ENCODE data around the gene SMIM22.
A peak's percentile ranks its signal among the peaks of the same experiment; 100 is the strongest.

Gene SMIM22

GRCh38 chr16:4795181-4795827 lies at the start of gene SMIM22:
SMIM22 (plus strand) TSS chr16:4795369; CDS start chr16:4795735, 366 bp downstream.
- DNase-seq (ENCODE audit: low spot score) (no peak), FAIRE-seq (no peak)

- DNase-seq (ENCODE audit: low spot score) (no peak), FAIRE-seq (no peak)
Measured at GRCh38 chr16:4746215-4746614, 49.0 kb upstream of the SMIM22 start.

- no peak for FAIRE-seq
Measured at GRCh38 chr16:4746991-4747574, 48.1 kb upstream of the SMIM22 start.

GRCh38 chr16:4747906-4748681 lies 47.1 kb upstream of the SMIM22 start:
- DNase-seq (ENCODE audit: low spot score), result no peak
- no peak for FAIRE-seq

More at GRCh38 chr16:4746991-4747574, 48.1 kb upstream of the SMIM22 start:
- no peak for DNase-seq (ENCODE audit: low spot score)

GRCh38 chr16:4748682-4749411 lies 46.3 kb upstream of the SMIM22 start:
- DNase-seq (ENCODE audit: low spot score), result no peak
- no peak for FAIRE-seq

- FAIRE-seq, result no peak
- DNase-seq (ENCODE audit: low spot score), result no peak
Measured at GRCh38 chr16:4749700-4750257, 45.4 kb upstream of the SMIM22 start.

GRCh38 chr16:4750896-4751295 lies 44.3 kb upstream of the SMIM22 start:
- no peak for FAIRE-seq
- no peak for DNase-seq (ENCODE audit: low spot score)

GRCh38 chr16:4752351-4753100 lies 42.6 kb upstream of the SMIM22 start:
- FAIRE-seq (no peak), DNase-seq (ENCODE audit: low spot score) (no peak)

GRCh38 chr16:4753227-4753626 lies 41.9 kb upstream of the SMIM22 start:
- FAIRE-seq (no peak), DNase-seq (ENCODE audit: low spot score) (no peak)

- no peak for DNase-seq (ENCODE audit: low spot score)
- FAIRE-seq, result no peak
Measured at GRCh38 chr16:4754865-4755264, 40.3 kb upstream of the SMIM22 start.

GRCh38 chr16:4755687-4756086 lies 39.5 kb upstream of the SMIM22 start:
- FAIRE-seq (no peak), DNase-seq (ENCODE audit: low spot score) (no peak)

- FAIRE-seq, result peak; percentile 20
Measured at GRCh38 chr16:4760221-4760910, 34.8 kb upstream of the SMIM22 start.

GRCh38 chr16:4762205-4762604 lies 33.0 kb upstream of the SMIM22 start:
- FAIRE-seq (no peak), DNase-seq (ENCODE audit: low spot score) (no peak)

More at GRCh38 chr16:4760221-4760910, 34.8 kb upstream of the SMIM22 start:
- DNase-seq (ENCODE audit: low spot score), result no peak

GRCh38 chr16:4763791-4764190 lies 31.4 kb upstream of the SMIM22 start:
- no peak for FAIRE-seq

GRCh38 chr16:4765511-4766474 lies 29.4 kb upstream of the SMIM22 start:
- DNase-seq (ENCODE audit: low spot score), result no peak
- FAIRE-seq, result no peak

More at GRCh38 chr16:4763791-4764190, 31.4 kb upstream of the SMIM22 start:
- DNase-seq (ENCODE audit: low spot score), result no peak

GRCh38 chr16:4766875-4767628 lies 28.1 kb upstream of the SMIM22 start, which contains the start of gene ZNF500:
ZNF500 (minus strand) TSS chr16:4767162; CDS start chr16:4765978, 1,184 bp downstream.
- peak; percentile 97 for FAIRE-seq

GRCh38 chr16:4767872-4768548 lies 27.2 kb upstream of the SMIM22 start:
- DNase-seq (ENCODE audit: low spot score), result no peak

More at GRCh38 chr16:4766875-4767628, 28.1 kb upstream of the SMIM22 start, which contains the start of gene ZNF500:
- DNase-seq (ENCODE audit: low spot score), result peak; percentile 97

More at GRCh38 chr16:4767872-4768548, 27.2 kb upstream of the SMIM22 start:
- no peak for FAIRE-seq
